Frontal cortex (tissue), 4 donors: ENCODE data around the gene RBM33. TPM values are rescaled to one million over a fixed set of nuclear protein-coding genes. Genes with fewer than 3 reads are reported as not detected.
"Not testable (repeated sequence)": the region's sequence is repeated elsewhere in the genome, so short reads cannot be mapped to it uniquely, and the experiment has no call there.

Source experiments
- DNase-seq, 2 donors: peaks; one replicate each; pipeline ENCODE4 v3.0.0; 2012; ENCODE audit warnings: low spot score in 2 of 2
- FAIRE-seq: peaks from 2 replicates; lab custom pipeline; 2012; peaks lifted over from hg19 to GRCh38; lab: Jason Lieb, UNC
- total RNA-seq: library from RNA; depleted of rRNA; stranded (reverse); fragments of >200 nt; gene quantifications from one replicate; pipeline ENCODE4 v1.2.3, GENCODE V29; 2014
- donor health status: control.
- donor health status: control.
- donor health status: control.

Gene RBM33
- total RNA-seq, 1 donor from 2014 or later = 44.4 TPM

DNA sequence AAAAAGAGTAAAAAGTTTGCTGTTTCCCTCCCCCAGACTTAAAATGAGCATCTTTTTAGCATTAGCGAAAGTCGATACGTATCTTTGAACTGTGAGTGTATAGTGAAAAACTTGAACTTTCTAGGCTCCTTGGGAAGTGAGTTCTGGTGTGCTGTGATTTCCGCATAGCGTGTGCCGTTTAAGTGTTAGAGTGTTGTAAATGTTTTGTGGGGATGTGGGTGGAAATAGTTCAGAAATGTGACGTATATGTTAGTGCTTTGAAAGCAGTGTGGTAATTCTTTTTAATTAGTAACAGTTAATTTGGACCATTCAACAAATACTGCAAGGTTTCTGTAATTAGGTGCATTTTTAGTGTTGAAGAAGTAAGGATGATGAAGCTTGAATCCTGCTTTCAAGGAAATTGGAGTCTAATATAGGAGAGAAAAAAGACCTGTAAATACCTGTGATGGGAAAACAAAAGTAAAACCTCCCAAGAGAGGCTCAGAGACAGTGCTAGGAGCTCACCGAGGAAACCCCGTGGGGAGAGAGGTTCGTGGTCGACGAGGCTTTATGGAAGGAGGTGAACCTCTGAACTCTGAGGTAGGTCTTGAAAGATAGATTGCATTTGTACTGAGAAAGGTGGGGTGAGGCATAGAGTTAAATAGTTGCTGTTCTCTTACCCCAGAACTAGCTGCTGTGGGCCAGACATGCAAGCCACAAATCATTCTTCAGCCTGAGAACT lies 40.8 kb downstream of the RBM33 start:
- FAIRE-seq (no peak), DNase-seq (no peak)

GRCh38 chr7:155685791-155686160 lies 41.3 kb downstream of the RBM33 start:
- DNase-seq = no peak
- FAIRE-seq = no peak

DNA sequence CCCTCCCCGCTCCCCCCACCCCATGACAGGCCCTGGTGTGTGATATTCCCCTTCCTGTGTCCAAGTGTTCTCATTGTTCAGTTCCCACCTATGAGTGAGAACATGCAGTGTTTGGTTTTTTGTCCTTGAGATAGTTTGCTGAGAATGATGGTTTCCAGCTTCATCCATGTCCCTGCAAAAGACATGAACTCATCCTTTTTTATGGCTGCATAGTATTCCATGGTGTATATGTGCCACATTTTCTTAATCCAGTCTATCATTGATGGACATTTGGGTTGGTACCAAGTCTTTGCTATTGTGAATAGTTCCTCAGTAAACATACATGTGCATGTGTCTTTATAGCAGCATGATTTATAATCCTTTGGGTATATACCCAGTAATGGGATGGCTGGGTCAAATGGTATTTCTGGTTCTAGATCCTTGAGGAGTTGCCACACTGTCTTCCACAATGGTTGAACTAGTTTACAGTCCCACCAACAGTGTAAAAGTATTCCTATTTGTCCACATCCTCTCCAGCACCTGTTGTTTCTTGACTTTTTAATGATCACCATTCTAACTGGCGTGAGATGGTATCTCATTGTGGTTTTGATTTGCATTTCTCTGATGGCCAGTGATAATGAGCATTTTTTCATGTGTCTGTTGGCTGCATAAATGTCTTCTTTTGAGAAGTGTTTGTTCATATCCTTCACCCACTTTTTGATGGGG lies 42.3 kb downstream of the RBM33 start:
- not testable (repeated sequence) for FAIRE-seq, DNase-seq

DNA sequence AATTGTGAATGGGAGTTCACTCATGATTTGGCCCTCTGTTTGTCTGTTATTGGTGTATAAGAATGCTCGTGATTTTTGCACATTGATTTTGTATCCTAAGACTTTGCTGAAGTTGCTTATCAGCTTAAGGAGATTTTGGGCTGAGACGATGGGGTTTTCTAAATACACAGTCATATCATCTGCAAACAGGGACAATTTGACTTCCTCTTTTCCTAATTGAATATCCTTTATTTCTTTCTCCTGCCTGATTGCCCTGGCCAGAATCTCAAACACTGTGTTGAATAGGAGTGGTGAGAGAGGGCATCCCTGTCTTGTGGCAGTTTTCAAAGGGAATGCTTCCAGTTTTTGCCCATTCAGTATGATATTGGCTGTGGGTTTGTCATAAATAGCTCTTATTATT lies 43.8 kb downstream of the RBM33 start:
- not testable (repeated sequence) for FAIRE-seq, DNase-seq

GRCh38 chr7:155690655-155691054 lies 46.2 kb downstream of the RBM33 start:
- FAIRE-seq, DNase-seq: not testable (repeated sequence)

DNA sequence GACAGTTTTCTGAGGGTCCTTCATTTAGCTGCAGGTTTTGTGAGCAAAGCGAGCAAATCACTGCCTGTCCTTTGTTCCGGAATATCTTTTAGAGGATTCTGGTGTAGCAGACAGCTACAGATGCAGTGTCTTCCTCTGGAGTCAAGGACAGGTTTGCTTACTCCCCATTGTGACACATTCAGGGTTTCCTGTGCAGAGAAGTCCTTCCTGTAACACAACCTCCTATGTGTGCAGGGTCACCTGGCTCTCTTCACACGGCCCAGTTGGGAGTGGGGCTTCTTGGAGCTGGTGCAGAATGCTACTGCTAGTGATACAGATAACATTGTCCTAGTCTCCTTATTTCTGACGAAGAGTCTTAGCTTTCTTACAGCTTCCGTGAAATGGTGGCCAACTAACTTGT lies 47.9 kb downstream of the RBM33 start:
- FAIRE-seq (no peak), DNase-seq (no peak)

- FAIRE-seq = no peak
- DNase-seq = no peak
These were observed 49.4 kb downstream of the RBM33 start for GRCh38 chr7:155693826-155694225.

DNA sequence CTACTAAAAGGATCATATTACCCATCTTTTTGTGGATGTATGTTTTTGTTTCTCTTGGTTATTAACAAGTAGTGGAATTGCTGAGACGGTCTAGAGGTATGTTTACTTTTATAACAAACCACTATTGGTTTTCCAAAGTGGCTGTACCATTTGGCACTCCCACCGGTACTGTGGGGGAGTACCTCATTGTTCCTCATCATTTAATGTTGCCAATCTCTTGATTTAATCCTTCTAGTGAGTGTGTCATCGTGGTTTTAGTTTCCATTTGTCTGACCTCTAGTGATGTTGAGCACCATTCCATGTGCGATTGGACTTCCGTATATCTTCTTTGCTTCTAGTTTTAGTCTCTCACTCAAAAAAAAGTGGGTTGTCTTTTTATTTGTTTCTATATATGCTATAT lies 50.4 kb downstream of the RBM33 start:
- FAIRE-seq (no peak), DNase-seq (no peak)

- no peak for DNase-seq
- FAIRE-seq = no peak
These were observed 52.3 kb downstream of the RBM33 start for GRCh38 chr7:155696747-155697146.

GRCh38 chr7:155698633-155699032 lies 54.2 kb downstream of the RBM33 start:
- FAIRE-seq = no peak
- DNase-seq = no peak

DNA sequence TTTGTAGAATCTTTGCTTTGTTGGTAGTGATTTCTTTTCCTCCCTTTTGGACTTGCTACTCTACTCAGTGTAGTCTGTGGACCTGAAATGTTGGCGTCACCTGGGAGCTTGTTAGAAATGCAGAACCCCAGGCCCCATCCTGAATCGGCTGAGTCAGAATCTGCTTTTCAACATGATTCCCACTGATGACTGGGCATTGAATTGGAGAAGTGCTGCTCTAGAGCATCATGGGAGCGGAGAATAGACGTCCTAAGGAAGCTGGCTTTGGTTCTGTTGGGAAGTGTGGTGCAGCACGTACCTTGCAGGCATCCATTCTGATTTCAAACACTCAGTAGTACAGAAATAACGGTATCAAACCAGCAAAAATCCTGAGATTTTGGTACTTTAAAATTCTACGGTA lies 54.7 kb downstream of the RBM33 start:
- DNase-seq (no peak), FAIRE-seq (no peak)

DNA sequence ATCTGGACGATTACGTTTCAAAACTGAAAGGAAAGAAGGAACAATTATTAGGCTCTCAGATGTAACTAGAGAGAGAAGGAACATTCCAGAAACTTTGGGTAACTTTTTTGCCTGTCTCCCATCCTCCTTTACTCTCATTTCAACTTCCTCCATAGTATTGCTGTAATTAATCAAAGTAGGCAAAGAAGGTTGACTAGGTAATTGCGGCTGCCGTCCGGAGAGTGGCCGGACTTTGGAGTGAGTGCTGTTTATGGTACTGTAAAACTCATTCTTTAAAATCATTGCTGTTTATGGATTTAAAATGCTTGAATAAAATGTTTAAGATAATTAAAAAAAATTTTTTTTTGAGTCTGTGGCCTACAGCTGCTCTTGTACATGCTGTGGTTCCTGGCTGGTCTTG lies 56.4 kb downstream of the RBM33 start:
- FAIRE-seq = no peak
- DNase-seq = no peak

DNA sequence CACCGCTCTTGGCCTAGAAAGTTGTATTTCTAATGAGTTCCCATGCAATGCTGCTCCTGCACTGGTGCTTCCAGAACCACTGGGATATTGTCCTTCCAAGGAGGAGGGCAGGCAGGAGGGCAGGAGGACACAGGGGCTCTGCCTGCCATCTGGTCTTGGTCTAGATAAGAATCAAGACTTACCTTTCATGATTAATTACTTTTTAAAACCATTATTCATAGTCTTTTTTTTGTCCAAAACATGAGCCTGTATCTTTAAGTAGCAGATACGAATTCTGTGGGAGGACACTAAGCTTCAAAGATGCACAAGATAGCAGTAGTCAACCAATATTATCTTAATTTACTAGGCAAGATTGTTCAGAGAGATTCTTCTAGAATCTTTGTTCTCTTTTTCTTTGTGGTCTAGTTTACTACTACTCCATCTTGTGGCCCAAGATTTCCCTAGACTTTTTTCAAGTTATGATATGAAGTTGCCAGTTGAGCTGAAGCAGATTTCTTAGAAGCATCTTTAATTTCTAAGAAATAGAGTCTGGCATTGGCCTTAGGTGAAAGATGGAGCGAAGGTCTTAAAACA lies 57.6 kb downstream of the RBM33 start:
- FAIRE-seq = no peak
- DNase-seq = no peak

- no peak for FAIRE-seq
- no peak for DNase-seq
These were observed 58.2 kb downstream of the RBM33 start for GRCh38 chr7:155702616-155703015.

GRCh38 chr7:155705623-155706360 lies 61.3 kb downstream of the RBM33 start:
- FAIRE-seq = no peak
- no peak for DNase-seq

GRCh38 chr7:155706376-155706775 lies 61.9 kb downstream of the RBM33 start:
- no peak for DNase-seq
- no peak for FAIRE-seq

DNA sequence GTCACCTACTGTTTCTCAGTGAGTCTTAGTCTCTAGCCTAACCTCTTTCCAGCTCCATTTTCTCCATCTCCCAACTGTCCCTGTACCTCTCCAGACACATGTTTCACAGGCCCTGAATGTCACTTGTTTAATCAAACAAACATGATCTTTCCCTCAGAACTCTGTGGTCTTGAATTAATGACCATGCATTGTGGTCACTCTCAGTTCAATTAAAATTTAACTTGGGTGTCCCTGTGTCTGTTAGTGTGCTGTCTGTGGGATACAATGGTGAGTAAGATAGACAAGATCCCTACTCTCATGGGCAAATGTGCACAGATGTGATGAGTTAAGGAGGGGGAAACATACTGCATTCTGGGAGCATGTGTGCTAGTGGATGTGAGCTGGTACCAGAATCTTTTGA lies 65.0 kb downstream of the RBM33 start:
- no peak for DNase-seq
- FAIRE-seq = no peak

GRCh38 chr7:155710031-155710430 lies 65.6 kb downstream of the RBM33 start:
- DNase-seq = no peak
- no peak for FAIRE-seq

GRCh38 chr7:155710530-155710929 lies 66.1 kb downstream of the RBM33 start:
- DNase-seq (no peak), FAIRE-seq (no peak)

GRCh38 chr7:155711081-155711480 lies 66.6 kb downstream of the RBM33 start:
- FAIRE-seq (no peak), DNase-seq (no peak)

DNA sequence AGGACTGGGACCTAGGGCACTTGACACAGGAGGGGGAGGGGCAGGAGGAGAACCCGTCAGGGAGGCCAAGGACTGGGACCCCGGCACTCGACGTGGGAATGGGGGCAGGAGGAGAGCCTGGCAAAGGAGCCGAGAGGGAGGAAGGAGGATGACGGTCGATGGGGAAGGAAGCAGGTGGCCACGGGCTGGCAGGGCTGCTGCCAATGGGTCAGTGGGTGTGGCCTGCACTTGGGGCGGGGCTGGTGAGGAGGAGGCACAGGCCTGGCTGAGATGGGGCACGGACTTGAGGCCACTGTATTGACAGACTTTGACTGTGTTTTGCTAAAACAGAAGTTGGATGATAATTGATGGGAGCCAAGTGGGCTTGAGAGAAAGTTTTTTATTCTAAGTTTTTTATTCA lies 68.9 kb downstream of the RBM33 start:
- no peak for DNase-seq
- FAIRE-seq = no peak
